HFFc6 (cell line): ENCODE data around the gene TP73. TPM values are rescaled to one million over a fixed set of nuclear protein-coding genes. Genes with fewer than 3 reads are reported as not detected.

ENCODE experiments used
- DNase-seq: peaks from one replicate; pipeline ENCODE4 v3.0.0-alpha.2; 2018
- H3K27ac Mint-ChIP-seq: 2 replicates; pipeline ENCODE4 v1.8.0; 2020; ENCODE audit warnings: mild to moderate bottlenecking, mixed read lengths
- H3K27me3 Mint-ChIP-seq: 2 replicates; pipeline ENCODE4 v1.8.0; 2021; ENCODE audit warnings: mild to moderate bottlenecking, moderate library complexity, mixed read lengths; ENCODE audit not compliant: insufficient read depth
- H3K36me3 Mint-ChIP-seq: 2 replicates; pipeline ENCODE4 v1.8.0; 2021; ENCODE audit warnings: low read depth, mixed read lengths
- H3K4me1 Mint-ChIP-seq: 2 replicates; pipeline ENCODE4 v1.8.0; 2020; ENCODE audit warnings: low read depth, mixed read lengths
- H3K4me3 Mint-ChIP-seq: 2 replicates; pipeline ENCODE4 v1.8.0; 2020; ENCODE audit warnings: mild to moderate bottlenecking, moderate library complexity, mixed read lengths
- H3K9me3 Mint-ChIP-seq: 2 replicates; pipeline ENCODE4 v1.8.0; 2020; ENCODE audit warnings: mild to moderate bottlenecking, mixed read lengths
- CTCF ChIP-seq: fragments of 200-600 bp; sonication (generic); IDR thresholded peaks from 2 replicates; pipeline ENCODE4 v1.5.0; 2021; ENCODE audit warnings: antibody characterized with exemption, mild to moderate bottlenecking
- total RNA-seq, 6 experiments: library from RNA; stranded (reverse); fragmentation: NEBNext Ultra II Directional; extraction: Animal tissue kit (Norgen Biotek cat#: 25700); gene quantifications; 2 replicates in 1 of 6; 3 replicates in 5 of 6; pipeline ENCODE4 v1.2.3, GENCODE V29; 2021

TP73 gene
- total RNA-seq, 6 experiments from 2014 or later, result not detected

GRCh38 chr1:3631320-3632260 lies 20.7 kb upstream of the TP73 start:
- H3K27me3 Mint-ChIP-seq, result no peaks in the 10 kb centered on the region; the same call in none of the 2 replicates
- H3K4me1 Mint-ChIP-seq, result no peaks in the 10 kb centered on the region
- peaks cover 4% of the 10 kb centered on the region; the same call in 1 of the 2 replicates for H3K36me3 Mint-ChIP-seq
- H3K27ac Mint-ChIP-seq, result no peak overlapping the region
- DNase-seq, result no peak
- H3K9me3 Mint-ChIP-seq, result no peaks in the 10 kb centered on the region
- H3K4me3 Mint-ChIP-seq, result no peak overlapping the region
- no peak for TF ChIP-seq CTCF

- no peak for DNase-seq
- H3K36me3 Mint-ChIP-seq, result peaks cover 7% of the 10 kb centered on the region; the same call in 1 of the 2 replicates
- H3K27me3 Mint-ChIP-seq, result no peaks in the 10 kb centered on the region; the same call in none of the 2 replicates
- no peaks in the 10 kb centered on the region for H3K9me3 Mint-ChIP-seq
- H3K27ac Mint-ChIP-seq, result no peak overlapping the region
- TF ChIP-seq CTCF, result no peak
- no peaks in the 10 kb centered on the region for H3K4me1 Mint-ChIP-seq
- H3K4me3 Mint-ChIP-seq, result no peak overlapping the region
Observed at GRCh38 chr1:3632298-3632697, 20.0 kb upstream of the TP73 start.

- DNase-seq, result no peak
- TF ChIP-seq CTCF, result no peak
- no peaks in the 10 kb centered on the region for H3K9me3 Mint-ChIP-seq
- no peaks in the 10 kb centered on the region; the same call in none of the 2 replicates for H3K27me3 Mint-ChIP-seq
- H3K27ac Mint-ChIP-seq, result no peak overlapping the region
- no peaks in the 10 kb centered on the region for H3K4me1 Mint-ChIP-seq
- no peak overlapping the region for H3K4me3 Mint-ChIP-seq
- peaks cover 7% of the 10 kb centered on the region; the same call in 1 of the 2 replicates for H3K36me3 Mint-ChIP-seq
Observed at GRCh38 chr1:3632716-3633343, 19.5 kb upstream of the TP73 start.

- DNase-seq, result no peak
- H3K9me3 Mint-ChIP-seq, result no peaks in the 10 kb centered on the region
- H3K36me3 Mint-ChIP-seq, result peaks cover 7% of the 10 kb centered on the region; the same call in 1 of the 2 replicates
Observed at GRCh38 chr1:3633344-3634058, 18.8 kb upstream of the TP73 start.

More at GRCh38 chr1:3633344-3634058, 18.8 kb upstream of the TP73 start:
- no peak for TF ChIP-seq CTCF
- Mint-ChIP-seq H3K27ac (no peak overlapping the region), H3K4me3 (no peak overlapping the region), H3K27me3 (no peaks in the 10 kb centered on the region; the same call in none of the 2 replicates), H3K4me1 (no peaks in the 10 kb centered on the region)
